Peyer's patch (tissue), 4 donors: Measurements from ENCODE around the gene ELF2. TPM values are rescaled to one million over a fixed set of nuclear protein-coding genes. Genes with fewer than 3 reads are reported as not detected.
"Not testable (repeated sequence)": the region's sequence is repeated elsewhere in the genome, so short reads cannot be mapped to it uniquely, and the experiment has no call there.

Experiments used
- DNase-seq, 3 donors: peaks; one replicate each; pipeline ENCODE4 v3.0.0-alpha.2; 2017 to 2019
- H3K27ac ChIP-seq, 4 donors: fragments of 200-600 bp; sonication (generic); one replicate each; pipeline ENCODE4 v1.5.1; 2016 to 2019
- H3K27me3 ChIP-seq, 2 donors: fragments of 200-600 bp; sonication (generic); one replicate each; pipeline ENCODE4 v1.5.1; 2019
- H3K36me3 ChIP-seq, 3 donors: fragments of 200-600 bp; sonication (generic); one replicate each; pipeline ENCODE4 v1.5.1; 2016 to 2019
- H3K4me1 ChIP-seq, 4 donors: fragments of 200-600 bp; sonication (generic); one replicate each; pipeline ENCODE4 v1.5.1; 2016 to 2019
- H3K4me3 ChIP-seq, 4 donors: fragments of 200-600 bp; sonication (generic); 1 replicate in 3 of 4; 2 replicates in 1 of 4; pipeline ENCODE4 v1.5.1; 2016 to 2019; ENCODE audit warnings: mild to moderate bottlenecking in 1 of 4
- H3K9me3 ChIP-seq, 4 donors: fragments of 200-600 bp; sonication (generic); one replicate each; pipeline ENCODE4 v1.5.1; 2016 to 2019; ENCODE audit warnings: mild to moderate bottlenecking in 1 of 4
- POLR2A ChIP-seq, 2 donors: fragments of 450-650 bp; IDR thresholded peaks; one replicate each; pipeline ENCODE4 v1.5.1; 2017; ENCODE audit warnings: antibody characterized with exemption in 2 of 2, mild to moderate bottlenecking in 2 of 2, moderate library complexity in 2 of 2
- total RNA-seq, 4 donors: library from RNA; depleted of rRNA; stranded (reverse); fragments of >200 nt; gene quantifications; one replicate each; pipeline ENCODE4 v1.1.0, GENCODE V29; 2016
- TF ChIP-seq, protein P1 (sequence below), 6 experiments: fragments of 450-650 bp in 4 of 6; fragments of 200-600 bp in 2 of 6; sonication (generic) in 1 of 6; IDR thresholded peaks; one replicate each; pipeline ENCODE4 v1.5.1; 2017 to 2019; ENCODE audit warnings: antibody characterized with exemption in 6 of 6, mild to moderate bottlenecking in 3 of 6, moderate library complexity in 1 of 6

The ELF2 gene
- total RNA-seq, 4 donors from 2014 or later: 47.1 to 75.1 (median 54.4) TPM

DNA sequence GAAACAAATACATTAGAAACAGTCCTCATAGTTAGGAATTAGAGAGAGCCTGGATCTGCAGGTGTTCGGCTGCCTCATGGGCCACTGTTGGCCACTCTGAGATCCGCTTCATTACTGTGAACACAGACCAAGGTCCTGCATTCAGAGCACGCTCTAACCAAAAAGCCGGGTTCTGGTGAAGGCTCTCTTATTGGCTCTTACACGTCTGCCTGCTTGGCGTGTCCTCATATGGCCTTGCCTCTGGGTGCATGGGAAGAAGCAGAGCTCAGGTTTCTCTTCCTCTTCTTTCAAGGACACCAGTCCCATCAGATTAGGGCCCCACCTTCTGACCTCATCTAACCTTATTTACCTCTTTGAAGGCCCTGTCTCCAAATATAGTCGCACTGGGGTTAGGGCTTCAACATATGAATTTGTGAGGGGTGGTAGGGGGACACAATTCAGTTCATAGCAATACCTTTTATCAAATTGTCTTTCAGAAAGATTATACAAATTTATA is 37.1 kb upstream of the ELF2 start:
- H3K4me1 ChIP-seq: no peaks in the 10 kb centered on the region
- DNase-seq: peak in 2 of 3 donors; percentile 62 to 75
- H3K9me3 ChIP-seq: no peaks in the 10 kb centered on the region
- no peak overlapping the region for H3K4me3 ChIP-seq
- H3K27ac ChIP-seq: no peak overlapping the region
- H3K27me3 ChIP-seq: no peaks in the 10 kb centered on the region
- no peak for TF ChIP-seq POLR2A (IDR thresholded peaks at IDR 0.05)
- TF ChIP-seq, protein P1, sequence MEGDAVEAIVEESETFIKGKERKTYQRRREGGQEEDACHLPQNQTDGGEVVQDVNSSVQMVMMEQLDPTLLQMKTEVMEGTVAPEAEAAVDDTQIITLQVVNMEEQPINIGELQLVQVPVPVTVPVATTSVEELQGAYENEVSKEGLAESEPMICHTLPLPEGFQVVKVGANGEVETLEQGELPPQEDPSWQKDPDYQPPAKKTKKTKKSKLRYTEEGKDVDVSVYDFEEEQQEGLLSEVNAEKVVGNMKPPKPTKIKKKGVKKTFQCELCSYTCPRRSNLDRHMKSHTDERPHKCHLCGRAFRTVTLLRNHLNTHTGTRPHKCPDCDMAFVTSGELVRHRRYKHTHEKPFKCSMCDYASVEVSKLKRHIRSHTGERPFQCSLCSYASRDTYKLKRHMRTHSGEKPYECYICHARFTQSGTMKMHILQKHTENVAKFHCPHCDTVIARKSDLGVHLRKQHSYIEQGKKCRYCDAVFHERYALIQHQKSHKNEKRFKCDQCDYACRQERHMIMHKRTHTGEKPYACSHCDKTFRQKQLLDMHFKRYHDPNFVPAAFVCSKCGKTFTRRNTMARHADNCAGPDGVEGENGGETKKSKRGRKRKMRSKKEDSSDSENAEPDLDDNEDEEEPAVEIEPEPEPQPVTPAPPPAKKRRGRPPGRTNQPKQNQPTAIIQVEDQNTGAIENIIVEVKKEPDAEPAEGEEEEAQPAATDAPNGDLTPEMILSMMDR (IDR thresholded peaks at IDR 0.05): no peak
- H3K36me3 ChIP-seq: no peaks in the 10 kb centered on the region

DNA sequence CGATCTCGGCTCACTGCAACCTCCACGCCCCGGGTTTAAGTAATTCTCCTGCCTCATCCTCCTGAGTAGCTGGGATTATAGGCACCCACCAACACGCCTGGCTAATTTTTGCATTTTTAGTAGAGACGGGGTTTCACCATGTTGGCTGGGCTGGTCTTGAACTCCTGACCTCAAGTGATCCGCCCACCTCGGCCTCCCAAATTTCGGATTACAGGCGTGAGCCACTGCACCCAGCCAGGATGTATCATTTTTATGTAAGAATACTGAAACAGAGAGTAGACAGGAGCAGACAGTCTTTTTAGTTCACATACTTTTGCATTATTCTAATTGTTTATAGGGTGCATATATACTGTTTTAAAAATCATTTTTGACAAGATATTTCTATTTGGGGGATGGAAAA is 36.6 kb upstream of the ELF2 start:
- H3K9me3 ChIP-seq, H3K4me3 ChIP-seq, H3K36me3 ChIP-seq, H3K4me1 ChIP-seq, DNase-seq, H3K27ac ChIP-seq, H3K27me3 ChIP-seq: not testable (repeated sequence)

DNA sequence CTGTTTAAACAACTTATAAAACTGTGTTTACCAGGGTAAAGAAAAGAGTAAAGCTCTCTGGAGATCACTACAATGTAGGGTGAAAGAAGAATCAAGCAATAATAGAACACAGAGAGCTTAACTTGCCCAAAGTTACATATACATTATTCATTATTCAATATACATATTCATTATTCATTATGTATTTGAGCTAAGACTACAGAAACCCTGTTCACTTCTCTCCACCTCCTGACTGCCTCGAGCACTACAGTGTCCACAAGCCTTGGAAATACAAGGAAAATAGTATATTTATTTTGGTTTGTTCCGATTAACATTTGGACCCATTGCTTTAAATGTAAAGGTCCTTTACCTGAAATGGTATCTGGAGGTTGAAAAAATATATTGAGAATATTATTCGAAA is 35.9 kb upstream of the ELF2 start:
- no peaks in the 10 kb centered on the region for H3K9me3 ChIP-seq
- no peak for DNase-seq
- H3K27me3 ChIP-seq: no peaks in the 10 kb centered on the region
- no peaks in the 10 kb centered on the region for H3K4me1 ChIP-seq
- no peaks in the 10 kb centered on the region for H3K36me3 ChIP-seq
- H3K4me3 ChIP-seq: no peak overlapping the region
- TF ChIP-seq POLR2A (IDR thresholded peaks at IDR 0.05): no peak
- TF ChIP-seq, protein P1 (IDR thresholded peaks at IDR 0.05): no peak
- H3K27ac ChIP-seq: no peak overlapping the region

DNA sequence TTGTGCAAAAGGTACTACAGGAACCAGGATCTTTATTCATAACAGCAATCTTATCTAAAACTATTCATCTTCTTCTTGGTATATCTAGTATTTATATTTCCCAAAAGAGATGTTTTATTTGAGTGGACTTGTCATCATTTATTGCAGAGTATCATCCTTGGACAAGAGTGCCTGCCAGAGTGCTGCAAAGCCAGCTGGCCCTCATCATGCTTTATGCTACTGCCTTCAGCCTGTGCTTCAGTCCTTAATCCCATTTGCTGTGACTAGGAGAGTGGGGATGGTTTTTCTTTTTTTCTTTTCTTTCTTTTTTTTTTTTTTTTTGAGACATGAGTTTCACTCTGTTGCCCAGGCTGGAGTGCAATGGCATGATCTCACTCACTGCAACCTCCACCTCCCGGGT is 33.5 kb upstream of the ELF2 start:
- Histone ChIP-seq H3K4me1 (no peaks in the 10 kb centered on the region), H3K36me3 (no peaks in the 10 kb centered on the region), H3K27ac (no peak overlapping the region), H3K27me3 (no peaks in the 10 kb centered on the region), H3K9me3 (no peaks in the 10 kb centered on the region), H3K4me3 (no peak overlapping the region)
- no peak for TF ChIP-seq POLR2A (IDR thresholded peaks at IDR 0.05)
- TF ChIP-seq, protein P1 (IDR thresholded peaks at IDR 0.05): no peak
- DNase-seq: no peak

DNA sequence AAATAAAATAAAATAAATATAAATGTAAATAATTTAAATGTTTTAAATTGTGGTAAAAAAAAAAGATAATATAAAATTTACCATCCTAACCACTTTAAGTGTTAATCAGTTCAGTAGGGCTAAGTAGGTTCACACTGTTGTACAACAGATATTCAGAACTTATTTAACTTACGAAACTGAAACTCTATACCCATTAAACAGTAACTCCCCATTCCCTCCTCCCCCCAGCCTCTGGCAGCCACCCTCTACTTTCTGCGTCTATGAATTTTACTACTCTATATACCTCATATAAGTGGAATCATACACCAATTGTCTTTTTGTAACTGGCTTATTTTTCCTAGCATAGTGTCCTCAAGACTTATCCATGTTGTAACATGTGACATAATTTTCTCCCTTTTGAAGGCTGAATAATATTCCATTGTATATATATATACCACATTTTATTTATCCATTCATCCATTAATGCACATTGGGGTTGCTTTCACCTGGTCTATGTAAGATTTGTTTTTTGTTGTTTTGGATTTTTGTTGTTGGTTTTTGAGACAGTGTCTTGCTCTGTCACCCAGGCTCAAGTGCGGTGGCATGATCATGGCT is 32.5 kb upstream of the ELF2 start:
- Histone ChIP-seq H3K4me1 (no peaks in the 10 kb centered on the region), H3K4me3 (no peak overlapping the region), H3K36me3 (no peaks in the 10 kb centered on the region), H3K27ac (no peak overlapping the region), H3K27me3 (no peaks in the 10 kb centered on the region), H3K9me3 (no peaks in the 10 kb centered on the region)
- DNase-seq: no peak
- no peak for TF ChIP-seq POLR2A (IDR thresholded peaks at IDR 0.05)
- TF ChIP-seq, protein P1 (IDR thresholded peaks at IDR 0.05): no peak

DNA sequence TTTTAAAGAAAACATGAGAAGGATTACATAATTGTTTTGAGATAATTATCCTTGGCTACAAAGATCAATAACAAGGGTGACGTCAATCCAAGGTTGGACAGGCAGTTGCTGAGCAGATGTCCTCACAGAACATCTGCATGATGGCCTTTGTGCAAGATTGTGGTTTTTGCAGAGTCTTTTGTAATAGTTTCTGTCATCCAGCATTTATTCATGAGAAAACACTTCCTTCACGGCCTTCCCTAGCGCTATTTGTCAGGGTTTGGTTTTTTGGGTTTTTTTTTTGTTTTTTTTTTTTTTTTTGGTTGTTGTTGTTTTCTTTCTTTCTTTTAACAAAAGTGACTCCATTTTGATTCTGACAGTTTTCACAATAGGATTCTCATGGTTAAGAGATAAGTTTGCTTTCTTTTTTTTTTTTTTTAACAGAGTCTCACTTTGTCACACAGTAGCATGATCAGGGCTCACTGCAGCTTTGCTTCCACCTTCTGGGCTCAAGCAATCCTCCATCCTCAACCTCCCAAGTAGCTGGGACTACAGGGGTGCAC is 31.5 kb upstream of the ELF2 start:
- H3K4me1 ChIP-seq: no peaks in the 10 kb centered on the region
- no peaks in the 10 kb centered on the region for H3K27me3 ChIP-seq
- no peaks in the 10 kb centered on the region for H3K36me3 ChIP-seq
- H3K27ac ChIP-seq: peak overlapping the region in 2 of 4 donors; percentile 50 to 57
- H3K4me3 ChIP-seq: no peak overlapping the region
- no peak for TF ChIP-seq POLR2A (IDR thresholded peaks at IDR 0.05)
- TF ChIP-seq, protein P1 (IDR thresholded peaks at IDR 0.05): no peak
- no peaks in the 10 kb centered on the region for H3K9me3 ChIP-seq
- no peak for DNase-seq
